ENCODE results near the gene APLP2. TPM values are rescaled to one million over a fixed set of nuclear protein-coding genes. Genes with fewer than 3 reads are reported as not detected.

The APLP2 gene
- total RNA-seq, 1 experiment from 2014 or later: 350 TPM

GRCh38 chr11:130114281-130114680, 44.6 kb downstream of the APLP2 start:
- peaks cover 63% of the 10 kb centered on the region for H3K79me2 ChIP-seq (ENCODE audit: low read depth)
- peak overlapping the region; percentile 11 for H3K27ac ChIP-seq
- no peak for TF ChIP-seq CTCF (conservative IDR thresholded peaks at IDR 0.05)
- TF ChIP-seq EZH2 (IDR thresholded peaks at IDR 0.05; ENCODE audit: low read depth): no peak
- no peaks in the 10 kb centered on the region for H4K20me1 ChIP-seq (ENCODE audit: insufficient read depth)
- no peaks in the 10 kb centered on the region for H3K9me3 ChIP-seq (ENCODE audit: insufficient read depth, low read depth)
- H3K4me3 ChIP-seq: no peak overlapping the region
- intact Hi-C loops (cut with micrococcal nuclease; ENCODE audit: unreplicated experiment): no loop called here
- peaks cover 33% of the 10 kb centered on the region for H3K36me3 ChIP-seq (ENCODE audit: low read depth)
- DNase-seq: no peak
- H3K27me3 ChIP-seq (ENCODE audit: insufficient read depth, low read depth): no peaks in the 10 kb centered on the region
- POLR2A ChIA-PET (ENCODE audit: unreplicated experiment): no interaction called here
- H3F3A ChIP-seq (ENCODE audit: insufficient read depth, low read depth): peaks cover 36% of the 10 kb centered on the region
- no peaks in the 10 kb centered on the region for H3K9me2 ChIP-seq (ENCODE audit: insufficient read depth)
- no TSS peak for BruUV-seq (replicated peaks)
- H3K4me1 ChIP-seq (replicated peaks; ENCODE audit: insufficient read depth): peaks cover 18% of the 10 kb centered on the region; the same call in 1 of the 2 replicates
- no peak overlapping the region for H2AFZ ChIP-seq
- H3K4me2 ChIP-seq: no peak overlapping the region
- CTCF ChIA-PET: no interaction called here

GRCh38 chr11:130114726-130115125, 45.0 kb downstream of the APLP2 start:
- Histone ChIP-seq H3K9me2 (ENCODE audit: insufficient read depth) (no peaks in the 10 kb centered on the region), H3K27ac (peak overlapping the region; percentile 11), H3F3A (ENCODE audit: insufficient read depth, low read depth) (peaks cover 36% of the 10 kb centered on the region), H3K4me3 (no peak overlapping the region), H3K4me2 (no peak overlapping the region), H3K36me3 (ENCODE audit: low read depth) (peaks cover 33% of the 10 kb centered on the region), H4K20me1 (ENCODE audit: insufficient read depth) (no peaks in the 10 kb centered on the region), H3K27me3 (ENCODE audit: insufficient read depth, low read depth) (no peaks in the 10 kb centered on the region), H3K9me3 (ENCODE audit: insufficient read depth, low read depth) (no peaks in the 10 kb centered on the region), H3K4me1 (replicated peaks; ENCODE audit: insufficient read depth) (peaks cover 18% of the 10 kb centered on the region; the same call in 1 of the 2 replicates), H3K79me2 (ENCODE audit: low read depth) (peaks cover 63% of the 10 kb centered on the region), H2AFZ (no peak overlapping the region)
- no peak for DNase-seq
- TF ChIP-seq CTCF (conservative IDR thresholded peaks at IDR 0.05) (no peak), EZH2 (IDR thresholded peaks at IDR 0.05; ENCODE audit: low read depth) (no peak)
- CTCF ChIA-PET: no interaction called here
- POLR2A ChIA-PET (ENCODE audit: unreplicated experiment): no interaction called here
- intact Hi-C loops (cut with micrococcal nuclease; ENCODE audit: unreplicated experiment): no loop called here
- no TSS peak for BruUV-seq (replicated peaks)

- CTCF ChIA-PET: no interaction called here
- no TSS peak for BruUV-seq (replicated peaks)
- Histone ChIP-seq H2AFZ (no peak overlapping the region), H3K4me3 (no peak overlapping the region), H3K9me3 (ENCODE audit: insufficient read depth, low read depth) (no peaks in the 10 kb centered on the region), H3K27me3 (ENCODE audit: insufficient read depth, low read depth) (no peaks in the 10 kb centered on the region), H3K9me2 (ENCODE audit: insufficient read depth) (no peaks in the 10 kb centered on the region), H3F3A (ENCODE audit: insufficient read depth, low read depth) (peaks cover 36% of the 10 kb centered on the region), H3K4me1 (replicated peaks; ENCODE audit: insufficient read depth) (peaks cover 18% of the 10 kb centered on the region; the same call in 1 of the 2 replicates), H3K27ac (peak overlapping the region; percentile 10), H3K79me2 (ENCODE audit: low read depth) (peaks cover 58% of the 10 kb centered on the region), H4K20me1 (ENCODE audit: insufficient read depth) (no peaks in the 10 kb centered on the region), H3K36me3 (ENCODE audit: low read depth) (peaks cover 33% of the 10 kb centered on the region), H3K4me2 (no peak overlapping the region)
- intact Hi-C loops (cut with micrococcal nuclease; ENCODE audit: unreplicated experiment): no loop called here
- peak; percentile 17 to 55 for DNase-seq
- TF ChIP-seq EZH2 (IDR thresholded peaks at IDR 0.05; ENCODE audit: low read depth): no peak
- TF ChIP-seq CTCF (conservative IDR thresholded peaks at IDR 0.05): no peak
- POLR2A ChIA-PET (ENCODE audit: unreplicated experiment): interaction anchor here (0.7 kb wide), 1 partner anchor 17 kb away, joined by 3 read pairs; no protein-coding TSS in a partner anchor
Observed at GRCh38 chr11:130115218-130115617, 45.5 kb downstream of the APLP2 start.

Measured in PC-9 (cell line).